Measurements from ENCODE around the gene TULP4. TPM values are rescaled to one million over a fixed set of nuclear protein-coding genes. Genes with fewer than 3 reads are reported as not detected.

TULP4 gene
- total RNA-seq, 2 donors from 2014 or later, result 140 to 199 TPM

DNA sequence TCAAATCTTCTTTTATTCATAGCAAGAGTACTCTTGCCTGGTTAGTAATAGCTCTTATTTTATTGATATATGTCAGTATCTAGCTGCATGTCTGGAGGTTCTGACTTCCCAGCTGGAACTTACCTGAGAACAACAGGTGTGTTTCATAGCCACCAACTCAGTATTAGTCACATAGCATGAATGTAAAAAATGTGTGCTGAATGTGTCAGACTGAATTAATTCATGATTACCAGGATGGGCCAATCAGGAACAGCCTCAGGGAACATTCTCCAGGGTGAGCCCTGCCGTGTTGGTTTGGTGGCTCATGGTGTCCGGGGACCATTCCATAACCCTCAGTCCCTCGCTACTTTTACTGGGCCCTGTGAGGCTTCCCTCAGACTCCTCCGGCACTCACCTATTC, 99.7 kb downstream of the TULP4 start:
- no peak for DNase-seq (ENCODE audit: low spot score)
- H3K4me3 ChIP-seq, result no peak overlapping the region
- H3K27ac ChIP-seq, result no peak overlapping the region
- TF ChIP-seq, protein P1, sequence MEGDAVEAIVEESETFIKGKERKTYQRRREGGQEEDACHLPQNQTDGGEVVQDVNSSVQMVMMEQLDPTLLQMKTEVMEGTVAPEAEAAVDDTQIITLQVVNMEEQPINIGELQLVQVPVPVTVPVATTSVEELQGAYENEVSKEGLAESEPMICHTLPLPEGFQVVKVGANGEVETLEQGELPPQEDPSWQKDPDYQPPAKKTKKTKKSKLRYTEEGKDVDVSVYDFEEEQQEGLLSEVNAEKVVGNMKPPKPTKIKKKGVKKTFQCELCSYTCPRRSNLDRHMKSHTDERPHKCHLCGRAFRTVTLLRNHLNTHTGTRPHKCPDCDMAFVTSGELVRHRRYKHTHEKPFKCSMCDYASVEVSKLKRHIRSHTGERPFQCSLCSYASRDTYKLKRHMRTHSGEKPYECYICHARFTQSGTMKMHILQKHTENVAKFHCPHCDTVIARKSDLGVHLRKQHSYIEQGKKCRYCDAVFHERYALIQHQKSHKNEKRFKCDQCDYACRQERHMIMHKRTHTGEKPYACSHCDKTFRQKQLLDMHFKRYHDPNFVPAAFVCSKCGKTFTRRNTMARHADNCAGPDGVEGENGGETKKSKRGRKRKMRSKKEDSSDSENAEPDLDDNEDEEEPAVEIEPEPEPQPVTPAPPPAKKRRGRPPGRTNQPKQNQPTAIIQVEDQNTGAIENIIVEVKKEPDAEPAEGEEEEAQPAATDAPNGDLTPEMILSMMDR (IDR thresholded peaks at IDR 0.05), result no peak
- H3K27me3 ChIP-seq, result no peaks in the 10 kb centered on the region
- H3K36me3 ChIP-seq, result peaks cover 9% of the 10 kb centered on the region
- peaks cover 0 to 32% of the 10 kb centered on the region in 2 donors for H3K4me1 ChIP-seq
- H3K9me3 ChIP-seq, result no peaks in the 10 kb centered on the region

DNA sequence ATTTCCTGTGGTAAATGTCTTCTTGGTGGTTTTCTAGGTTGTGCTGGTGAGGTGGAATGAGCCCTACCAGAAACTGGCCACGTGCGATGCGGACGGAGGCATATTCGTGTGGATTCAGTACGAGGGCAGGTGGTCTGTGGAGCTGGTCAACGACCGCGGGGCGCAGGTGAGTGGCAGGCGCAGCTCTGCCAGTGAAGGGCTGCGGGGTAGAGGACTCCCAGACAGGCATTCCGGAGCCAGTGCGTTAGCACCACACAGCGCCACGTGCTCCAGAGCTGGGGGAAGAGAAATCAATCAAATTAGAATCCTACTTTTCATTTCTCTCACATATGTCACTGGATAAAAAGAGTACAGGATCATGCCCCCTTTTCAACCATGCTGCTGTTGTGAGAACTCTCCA, 100.8 kb downstream of the TULP4 start:
- no peak overlapping the region for H3K4me3 ChIP-seq
- no peak overlapping the region for H3K27ac ChIP-seq
- no peaks in the 10 kb centered on the region for H3K9me3 ChIP-seq
- no peaks in the 10 kb centered on the region for H3K27me3 ChIP-seq
- H3K36me3 ChIP-seq, result peaks cover 9% of the 10 kb centered on the region
- peaks cover 0 to 29% of the 10 kb centered on the region in 2 donors for H3K4me1 ChIP-seq
- no peak for DNase-seq (ENCODE audit: low spot score)
- TF ChIP-seq, protein P1 (IDR thresholded peaks at IDR 0.05), result no peak

DNA sequence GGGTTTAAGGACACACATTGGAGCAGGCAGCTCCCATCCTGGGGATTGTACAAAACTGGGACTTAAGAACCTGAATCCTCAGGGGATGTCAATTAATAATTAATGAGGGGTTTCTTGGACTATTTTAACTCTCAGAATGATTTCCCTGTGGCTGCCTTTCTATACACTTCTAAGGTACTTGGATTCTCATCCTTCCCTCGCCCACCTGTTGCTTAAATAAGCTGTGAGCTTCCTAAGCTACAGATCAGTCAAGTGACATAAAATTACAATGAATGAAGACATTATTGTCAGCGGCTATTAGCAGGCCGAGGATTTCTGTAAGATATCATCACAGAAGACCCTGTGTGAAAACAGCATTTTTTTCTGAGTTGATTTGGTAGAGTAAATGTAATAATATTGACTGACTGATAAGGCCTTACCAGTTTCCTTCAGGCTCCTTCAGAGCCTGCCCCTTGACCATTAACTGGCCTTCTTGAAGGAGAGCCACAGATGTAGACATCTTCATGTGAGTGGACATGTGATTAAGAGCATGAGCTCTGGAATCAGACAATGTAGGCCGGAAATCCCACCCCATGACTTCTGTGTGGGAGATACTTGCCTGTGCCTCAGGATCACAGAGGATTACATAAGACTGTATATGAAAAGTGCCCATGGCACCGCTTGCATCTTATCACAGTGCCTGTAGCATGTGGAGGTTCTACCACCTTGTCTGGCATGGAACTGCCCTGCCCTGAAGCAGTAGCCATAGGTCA, 101.7 kb downstream of the TULP4 start:
- DNase-seq (ENCODE audit: low spot score), result no peak
- no peaks in the 10 kb centered on the region for H3K27me3 ChIP-seq
- peaks cover 9% of the 10 kb centered on the region for H3K36me3 ChIP-seq
- peaks cover 0 to 19% of the 10 kb centered on the region in 2 donors for H3K4me1 ChIP-seq
- no peaks in the 10 kb centered on the region for H3K9me3 ChIP-seq
- TF ChIP-seq, protein P1 (IDR thresholded peaks at IDR 0.05), result no peak
- H3K27ac ChIP-seq, result no peak overlapping the region
- H3K4me3 ChIP-seq, result no peak overlapping the region

DNA sequence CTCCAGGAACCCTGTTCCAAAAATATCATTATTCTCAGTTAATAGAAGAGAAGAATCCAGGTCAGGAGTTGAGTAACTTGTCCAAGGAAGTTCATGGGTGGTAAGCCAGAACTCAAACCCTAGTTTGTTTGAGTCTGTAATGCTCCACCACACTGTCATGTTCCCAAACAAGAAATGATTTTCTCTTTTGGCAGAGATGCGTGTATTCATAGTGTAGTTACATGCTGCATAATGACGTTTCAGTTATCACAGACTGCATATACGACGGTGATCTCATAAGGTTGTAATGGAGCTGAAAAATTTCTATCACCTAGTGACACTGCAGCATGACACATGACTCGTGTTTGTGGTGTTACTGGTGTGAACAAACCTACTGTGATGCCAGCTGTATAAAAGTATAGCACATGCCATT, 102.6 kb downstream of the TULP4 start:
- no peaks in the 10 kb centered on the region for H3K9me3 ChIP-seq
- H3K27me3 ChIP-seq, result no peaks in the 10 kb centered on the region
- DNase-seq (ENCODE audit: low spot score), result no peak
- TF ChIP-seq, protein P1 (IDR thresholded peaks at IDR 0.05), result no peak
- H3K27ac ChIP-seq, result no peak overlapping the region
- no peak overlapping the region for H3K4me3 ChIP-seq
- peaks cover 9% of the 10 kb centered on the region for H3K36me3 ChIP-seq
- peaks cover 0 to 10% of the 10 kb centered on the region in 2 donors for H3K4me1 ChIP-seq

DNA sequence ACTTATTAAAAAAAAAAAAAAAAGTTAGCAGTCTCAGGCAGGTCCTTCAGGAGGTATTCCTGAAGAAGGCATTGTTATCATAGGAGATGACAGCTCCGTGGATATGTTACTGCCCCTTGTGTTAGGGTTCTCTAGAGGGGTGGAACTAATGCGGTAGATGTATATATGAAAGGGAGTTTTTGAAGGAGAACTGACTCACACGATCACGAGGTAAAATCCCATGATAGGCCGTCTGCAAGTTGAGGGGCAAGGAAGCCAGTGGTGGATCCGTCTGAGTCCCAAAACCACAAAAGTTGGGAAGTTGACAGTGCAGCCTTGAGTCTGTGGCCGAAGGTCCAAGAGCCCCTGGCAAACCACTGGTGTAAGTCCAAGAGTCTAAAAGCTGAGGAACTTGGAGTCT, 103.4 kb downstream of the TULP4 start:
- peaks cover 0 to 2% of the 10 kb centered on the region in 2 donors for H3K4me1 ChIP-seq
- no peak for DNase-seq (ENCODE audit: low spot score)
- no peaks in the 10 kb centered on the region for H3K9me3 ChIP-seq
- H3K27me3 ChIP-seq, result no peaks in the 10 kb centered on the region
- TF ChIP-seq, protein P1 (IDR thresholded peaks at IDR 0.05), result no peak
- peaks cover 9% of the 10 kb centered on the region for H3K36me3 ChIP-seq
- H3K27ac ChIP-seq, result no peak overlapping the region
- no peak overlapping the region for H3K4me3 ChIP-seq

Data from right atrium auricular region (tissue), 2 donors.